GM18909 (cell line): ENCODE data around the gene MCCC1.
"Not testable (repeated sequence)": the region's sequence is repeated elsewhere in the genome, so short reads cannot be mapped to it uniquely, and the experiment has no call there.

Experiments used
- ATAC-seq: cut with Tn5 transposase; IDR thresholded peaks from one replicate; pipeline ENCODE4 v1.9.1; 2021; ENCODE audit warnings: mild to moderate bottlenecking; ENCODE audit not compliant: unreplicated experiment, poor library complexity

The MCCC1 gene

DNA sequence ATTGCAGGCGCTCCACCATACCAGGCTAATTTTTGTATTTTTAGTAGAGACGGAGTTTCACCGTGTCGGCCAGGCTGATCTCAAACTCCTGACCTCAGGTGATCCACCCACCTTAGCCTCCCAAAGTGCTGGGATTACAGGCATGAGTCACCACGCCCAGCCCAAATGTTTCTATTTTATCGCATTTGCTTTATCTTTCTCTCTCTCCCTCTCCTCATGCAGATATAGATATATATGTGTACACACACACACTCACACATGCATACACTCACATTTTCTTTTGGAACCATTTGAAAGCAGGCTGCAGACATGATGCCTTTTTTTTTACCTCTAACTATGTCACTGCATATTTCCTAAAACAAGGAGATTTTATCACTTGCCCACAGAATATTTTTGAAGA, 7.3 kb upstream of the MCCC1 start:
- no peak for ATAC-seq

DNA sequence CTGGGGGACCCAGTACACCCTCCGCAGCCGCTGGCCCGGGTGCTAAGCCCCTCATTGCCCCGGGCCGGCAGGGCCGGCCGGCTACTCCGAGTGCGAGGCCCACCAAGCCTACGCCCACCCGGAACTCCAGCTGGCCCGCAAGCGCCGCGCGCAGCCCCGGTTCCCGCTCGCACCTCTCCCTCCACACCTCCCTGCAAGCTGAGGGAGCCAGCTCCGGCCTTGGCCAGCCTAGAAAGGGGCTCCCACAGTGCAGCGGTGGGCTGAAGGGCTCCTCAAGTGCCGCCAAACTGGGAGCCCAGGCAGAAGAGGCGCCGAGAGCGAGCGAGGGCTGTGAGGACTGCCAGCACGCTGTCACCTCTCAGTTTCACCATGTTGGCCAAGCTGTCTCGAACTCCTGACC, 4.7 kb upstream of the MCCC1 start:
- not testable (repeated sequence) for ATAC-seq

DNA sequence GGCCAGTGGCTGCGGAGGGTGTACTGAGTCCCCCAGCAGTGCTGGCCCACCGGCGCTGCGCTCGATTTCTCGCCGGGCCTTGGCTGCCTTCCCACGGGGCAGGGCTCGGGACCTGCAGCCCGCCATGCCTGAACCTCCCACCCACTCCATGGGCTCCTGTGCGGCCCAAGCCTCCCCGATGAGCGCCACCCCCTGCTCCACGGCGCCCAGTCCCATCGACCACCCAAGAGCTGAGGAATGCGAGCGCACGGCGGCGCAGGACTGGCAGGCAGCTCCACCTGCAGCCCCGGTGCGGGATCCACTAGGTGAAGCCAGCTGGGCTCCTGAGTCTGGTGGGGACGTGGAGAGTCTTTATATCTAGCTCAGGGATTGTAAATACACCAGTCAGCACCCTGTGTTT, 1.7 kb upstream of the MCCC1 start:
- ATAC-seq: not testable (repeated sequence)

DNA sequence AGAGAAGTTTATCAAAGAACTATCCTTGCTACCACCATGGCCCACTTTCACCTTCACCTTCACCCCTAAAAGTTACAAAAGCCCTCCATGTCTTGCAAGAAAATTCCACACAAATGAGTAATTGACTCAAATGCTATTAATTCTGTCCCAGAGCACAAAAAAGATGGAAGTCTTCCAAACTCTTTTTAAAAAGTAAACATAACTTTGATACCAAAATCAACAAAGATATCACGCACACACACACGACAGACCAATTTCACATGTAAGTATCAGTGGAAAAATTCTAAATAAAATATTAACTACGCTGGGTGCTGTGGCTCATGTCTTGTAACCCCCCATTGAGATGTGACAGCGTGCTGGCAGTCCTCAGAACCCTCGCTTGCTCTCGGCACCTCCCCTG, 1.1 kb upstream of the MCCC1 start:
- no peak for ATAC-seq

DNA sequence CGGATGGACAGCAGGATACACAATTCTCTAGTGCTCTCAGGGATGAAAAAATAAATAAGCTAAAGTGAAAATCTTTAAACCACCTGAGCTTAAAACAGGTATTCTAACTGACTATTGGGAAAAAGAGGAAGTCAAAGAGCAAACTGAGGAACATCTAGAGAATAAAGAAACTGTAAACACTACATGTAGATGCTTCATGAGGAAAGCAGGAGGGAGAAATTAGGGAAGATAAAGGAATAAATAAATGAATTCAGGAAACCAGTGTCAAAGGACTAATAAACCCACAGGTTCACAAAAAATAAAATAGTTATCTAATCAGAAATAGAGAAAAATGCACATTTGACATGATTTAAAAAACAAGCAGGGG, 525 bp upstream of the MCCC1 start:
- no peak for ATAC-seq

DNA sequence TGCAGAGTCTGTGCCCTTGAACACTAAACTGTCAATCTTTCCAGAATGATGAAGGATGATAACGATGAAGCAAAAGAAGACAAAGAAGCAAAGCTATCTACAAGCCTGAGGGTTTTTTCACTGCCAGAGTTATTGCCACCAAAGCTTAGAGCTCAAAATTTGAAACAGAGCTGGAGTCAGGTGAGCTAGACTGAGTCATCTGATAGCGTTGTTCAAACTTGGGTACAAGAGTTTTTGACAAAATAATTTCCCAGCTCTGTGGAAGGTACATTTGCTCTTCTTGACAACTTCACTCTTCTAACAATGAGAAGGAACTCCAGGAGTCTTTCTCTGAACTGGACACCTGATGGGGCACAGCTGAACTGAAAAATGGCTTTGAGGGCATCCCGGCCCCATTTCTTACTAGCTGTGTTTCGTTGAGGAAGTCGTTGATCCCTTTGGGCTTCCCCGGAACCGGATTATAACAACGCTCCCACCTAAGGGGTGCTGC, 715 bp downstream of the MCCC1 start:
- peak; percentile 26 for ATAC-seq

DNA sequence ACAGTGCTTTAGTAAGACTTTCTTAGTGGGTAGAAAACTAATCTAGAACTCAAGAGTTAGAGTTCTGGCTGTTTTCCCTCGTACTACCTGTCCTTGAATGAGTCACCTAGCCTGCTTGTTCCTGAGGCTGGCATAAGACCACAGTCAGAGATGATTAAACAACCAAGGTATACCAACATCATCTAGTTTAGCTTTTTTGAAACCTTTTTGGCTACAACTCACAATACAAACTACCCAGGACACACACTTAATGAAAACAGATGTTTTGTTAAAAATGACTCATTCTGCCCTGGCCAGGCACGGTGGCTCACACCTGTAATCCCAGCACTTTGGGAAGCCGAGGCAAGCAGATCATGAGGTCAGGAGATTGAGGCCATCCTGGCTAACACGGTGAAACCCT, 4.6 kb downstream of the MCCC1 start:
- no peak for ATAC-seq

DNA sequence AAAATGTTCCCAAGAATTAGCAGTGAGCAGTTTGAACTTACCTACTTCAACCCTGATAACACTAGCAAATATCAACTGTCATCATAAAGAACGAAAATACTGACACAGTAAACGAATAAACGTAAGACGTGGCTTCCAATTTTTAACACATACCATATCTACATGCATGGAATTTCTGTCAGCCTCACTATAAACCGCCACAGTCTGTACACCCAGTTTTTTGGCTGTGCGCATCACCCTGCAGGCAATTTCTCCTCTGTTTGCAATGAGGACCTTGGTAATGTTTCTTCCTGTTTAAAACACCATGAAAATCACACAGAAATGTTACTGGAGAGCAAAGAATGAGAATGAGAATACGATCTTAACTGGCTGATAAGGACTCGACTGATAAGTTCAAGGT, 7.0 kb downstream of the MCCC1 start:
- ATAC-seq: no peak

DNA sequence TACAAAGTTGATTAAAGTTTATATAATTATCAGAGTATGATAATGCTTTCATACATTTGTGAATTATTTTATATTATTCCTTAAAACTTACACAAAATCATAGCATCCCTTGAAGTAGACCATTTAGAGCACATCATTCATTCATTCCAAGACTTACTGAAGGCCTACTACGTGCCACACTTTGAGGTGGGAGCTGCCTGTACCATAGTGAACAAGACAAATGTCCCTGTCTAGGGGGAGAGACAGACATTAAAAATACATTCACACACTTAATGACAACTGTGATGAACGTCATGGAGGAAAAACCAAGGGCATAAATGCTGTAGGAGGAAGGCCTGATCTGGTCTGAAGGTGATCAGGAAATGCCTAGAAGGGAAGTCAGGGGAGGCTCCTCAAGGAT, 12.1 kb downstream of the MCCC1 start:
- no peak for ATAC-seq

DNA sequence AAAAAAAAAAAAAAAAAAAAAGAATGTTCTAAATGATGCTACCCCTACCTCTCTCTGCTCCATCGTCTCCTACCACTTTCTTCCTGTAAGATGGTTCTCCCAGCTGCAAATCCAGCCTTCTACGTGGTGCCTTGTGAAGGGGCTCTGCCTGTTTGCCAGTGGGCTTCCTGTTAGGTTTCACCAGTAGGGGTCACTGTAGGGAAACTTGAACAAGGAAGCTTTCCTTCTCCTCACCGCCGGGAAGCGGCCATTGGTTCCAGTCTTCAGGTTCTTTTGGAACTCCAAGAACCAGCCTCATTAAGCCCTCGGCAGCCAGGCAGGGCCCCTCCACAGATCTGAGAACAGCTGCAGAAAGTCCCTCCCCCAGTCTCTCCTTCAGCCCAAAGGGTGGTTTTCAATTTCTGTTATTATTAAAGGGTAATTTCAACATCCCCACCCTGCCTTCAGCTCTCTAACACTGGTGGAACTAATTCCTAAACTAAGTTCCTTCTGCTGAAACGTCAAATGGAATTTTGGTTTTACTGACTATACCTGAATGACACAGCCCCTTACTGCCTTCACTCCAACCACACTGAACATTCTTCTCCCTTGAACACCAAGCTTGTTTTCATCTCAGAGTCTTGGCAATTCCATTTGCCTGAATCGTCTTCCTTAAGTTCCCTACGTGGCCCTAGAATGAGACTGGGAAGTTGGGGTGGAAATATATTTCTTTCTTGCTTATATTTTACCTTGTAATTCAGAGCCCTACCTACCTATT, 13.5 kb downstream of the MCCC1 start:
- ATAC-seq: no peak

DNA sequence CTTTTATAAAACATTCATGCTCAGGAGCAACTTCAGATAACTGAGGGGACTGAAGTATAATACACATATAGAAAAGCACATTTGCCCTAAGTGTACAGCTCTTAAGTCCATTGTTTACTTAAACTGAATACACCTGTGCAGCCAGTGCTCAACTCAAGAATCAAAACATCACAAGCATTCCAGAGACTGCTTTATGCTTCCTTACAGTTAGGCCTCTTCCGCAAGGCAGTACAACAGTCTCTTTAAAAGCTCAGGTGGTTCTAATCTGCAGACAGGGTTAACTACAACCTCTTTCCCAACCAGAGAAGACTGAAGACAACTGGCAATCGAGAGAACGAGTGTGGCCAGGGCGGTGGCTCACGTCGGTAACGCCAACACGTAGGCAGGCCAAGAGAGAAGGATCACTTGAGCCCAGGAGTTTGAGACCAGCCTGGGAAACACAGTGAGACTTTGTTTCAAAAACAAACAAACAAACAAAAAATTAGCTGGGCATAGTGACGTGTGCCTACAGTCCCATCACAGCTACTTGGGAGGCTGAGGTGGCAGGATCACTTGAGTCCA, 16.9 kb downstream of the MCCC1 start:
- ATAC-seq: no peak

DNA sequence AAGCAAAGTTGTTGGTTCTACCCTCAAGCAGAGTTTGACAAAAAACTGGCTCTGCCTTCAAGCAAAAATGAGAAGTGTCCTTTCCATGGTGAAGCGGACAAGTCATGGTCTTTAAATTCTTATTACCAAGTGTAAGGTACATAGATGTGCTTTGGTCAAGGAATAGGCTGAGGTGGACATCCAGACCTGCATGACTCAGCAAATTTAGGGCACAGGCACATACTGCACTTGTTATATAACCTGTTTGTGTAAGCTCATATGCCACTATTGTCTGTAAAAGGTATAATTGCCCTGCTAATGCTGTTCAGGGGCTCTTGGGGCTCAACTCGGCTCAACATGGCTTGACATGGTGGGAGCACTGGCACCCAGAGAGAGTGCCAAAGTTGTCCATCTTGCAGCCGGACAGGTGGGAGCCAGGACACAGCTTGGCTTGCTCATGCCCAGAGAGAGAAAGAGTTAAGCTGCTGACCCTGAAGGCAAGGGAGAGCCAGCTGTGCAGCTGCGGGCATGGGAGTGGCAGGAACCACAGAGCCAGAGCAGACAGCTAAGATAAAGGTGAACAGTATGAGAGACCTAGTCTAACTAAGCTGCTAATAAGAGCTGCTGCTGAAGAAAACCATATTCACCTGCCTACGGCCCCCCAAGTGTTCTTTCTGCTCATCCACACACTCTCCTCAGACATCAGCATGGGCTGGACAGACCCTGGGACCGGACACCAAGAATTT, 17.7 kb downstream of the MCCC1 start:
- ATAC-seq: no peak

DNA sequence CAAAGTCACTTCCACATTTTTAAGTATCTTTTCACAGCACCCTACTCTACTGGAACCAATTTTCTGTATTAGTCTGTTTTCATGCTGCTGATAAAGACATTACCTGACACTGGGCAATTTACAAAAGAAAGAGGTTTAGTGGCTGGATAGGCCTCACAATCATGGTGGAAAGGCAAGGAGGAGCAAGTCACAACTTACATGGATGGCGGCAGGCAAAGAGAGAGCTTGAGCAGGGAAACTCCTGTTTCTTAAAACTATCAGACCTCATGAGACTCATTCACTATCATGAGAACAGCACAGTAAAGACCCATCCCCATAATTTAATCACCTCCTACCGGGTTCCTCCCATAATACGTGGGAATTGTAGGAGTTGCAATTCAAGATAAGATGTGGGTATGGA, 18.7 kb downstream of the MCCC1 start:
- ATAC-seq: no peak

DNA sequence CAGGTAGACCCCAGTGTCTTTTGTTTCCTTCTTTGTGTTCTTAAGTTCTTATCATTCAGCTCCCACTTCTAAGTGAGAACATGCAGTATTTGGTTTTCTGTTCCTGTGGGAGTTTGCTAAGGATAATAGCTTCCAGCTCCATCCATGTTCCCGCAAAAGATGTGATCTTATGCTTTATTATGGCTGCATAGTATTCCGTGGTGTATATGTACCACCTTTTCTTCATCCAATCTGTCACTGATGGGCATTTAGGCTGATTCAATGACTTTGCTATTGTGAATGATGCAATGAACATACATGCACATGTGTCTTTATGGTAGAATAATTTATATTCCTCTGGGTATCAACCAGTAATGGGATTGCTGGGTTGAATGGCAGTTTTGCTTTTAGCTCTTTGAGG, 24.4 kb downstream of the MCCC1 start:
- ATAC-seq: no peak

DNA sequence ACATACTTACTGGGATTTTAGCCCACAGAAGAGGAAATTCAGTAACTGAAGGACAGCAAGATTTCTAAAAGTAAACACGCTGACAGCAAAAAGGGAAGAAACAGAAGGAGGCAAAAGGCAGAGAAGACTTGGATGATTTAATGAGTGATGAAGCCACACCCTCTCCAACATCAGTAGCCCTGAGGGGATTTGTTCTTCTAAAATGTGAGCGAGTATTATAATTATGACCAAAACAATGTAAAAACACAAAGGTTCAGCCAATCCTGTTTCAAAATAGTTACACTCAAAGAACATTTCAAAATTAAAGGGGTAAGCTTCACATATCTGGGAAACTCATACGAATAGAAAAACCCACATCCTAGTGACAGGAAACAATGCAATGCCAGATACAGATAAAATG, 25.0 kb downstream of the MCCC1 start:
- ATAC-seq: no peak

DNA sequence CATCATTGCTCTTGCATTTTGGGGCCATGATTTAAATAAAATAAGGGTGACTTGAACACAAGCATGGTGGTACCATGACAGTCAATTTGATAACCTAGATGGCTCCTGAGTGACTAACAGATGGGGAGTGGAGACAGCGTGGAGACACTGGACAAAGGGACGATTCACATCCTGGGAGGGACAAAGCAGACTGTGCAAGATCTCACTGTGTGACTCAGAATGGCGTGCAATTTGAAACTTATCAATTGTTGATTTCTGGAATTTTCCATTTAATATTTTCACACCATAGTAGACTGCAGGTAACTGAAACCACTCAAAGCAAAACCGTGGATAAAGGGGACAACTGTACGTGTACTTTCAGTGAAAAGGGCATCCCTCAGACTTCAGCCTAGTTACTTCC, 25.5 kb downstream of the MCCC1 start:
- ATAC-seq: no peak

DNA sequence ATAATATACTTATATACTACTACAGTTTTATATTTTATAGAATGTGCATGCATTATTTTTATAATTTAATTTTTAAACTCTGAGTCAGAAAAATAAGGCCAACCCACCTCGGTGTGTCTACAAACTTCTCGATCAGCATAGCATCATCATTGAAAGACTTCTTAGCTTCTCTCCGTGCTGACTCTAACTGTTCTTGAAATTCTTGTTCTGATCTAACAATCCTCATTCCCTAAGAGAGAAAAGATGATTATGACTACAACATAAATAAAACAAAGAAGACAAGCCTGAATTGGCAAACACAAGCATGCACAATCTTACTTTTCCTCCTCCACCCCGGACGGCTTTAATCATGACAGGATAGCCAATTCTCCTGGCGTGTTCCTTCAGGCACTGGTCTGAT, 28.4 kb downstream of the MCCC1 start:
- no peak for ATAC-seq

DNA sequence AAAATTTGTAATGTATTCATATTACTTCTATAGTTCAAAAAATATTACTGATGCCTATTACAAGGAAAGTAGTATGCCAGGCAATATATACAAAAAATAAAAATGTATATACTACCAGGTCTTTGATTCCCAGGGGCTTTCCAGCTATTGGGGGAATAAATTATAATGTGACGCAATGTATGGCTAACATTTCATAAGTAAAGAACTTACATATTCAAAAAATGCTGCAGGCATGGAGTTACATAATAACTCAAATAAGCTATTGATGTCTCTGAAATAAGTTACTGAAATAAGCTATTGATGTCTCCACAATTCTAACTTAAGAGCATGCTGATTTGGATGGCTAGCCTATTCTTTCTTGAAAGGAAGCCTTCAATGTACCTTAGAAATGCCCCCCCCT, 30.2 kb downstream of the MCCC1 start:
- ATAC-seq: no peak

DNA sequence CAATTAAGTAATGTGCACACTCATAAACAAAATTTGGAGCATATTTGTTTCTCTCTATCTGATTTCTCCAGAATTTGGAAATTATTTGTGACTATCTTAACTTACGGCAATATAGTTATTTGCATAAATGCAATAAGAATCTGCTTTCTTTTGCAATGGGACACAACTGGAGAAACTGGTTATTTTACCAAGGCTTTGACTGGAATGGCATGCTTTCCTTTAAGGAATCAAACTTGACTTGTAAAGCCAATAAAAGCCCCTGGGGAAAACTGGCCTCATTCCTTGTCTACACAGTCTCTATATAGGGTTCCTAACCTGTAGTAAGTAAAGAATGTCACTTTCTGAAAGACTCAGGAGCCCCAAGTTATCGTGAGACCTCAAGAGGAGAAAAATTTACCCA, 32.4 kb downstream of the MCCC1 start:
- ATAC-seq: not testable (repeated sequence)

DNA sequence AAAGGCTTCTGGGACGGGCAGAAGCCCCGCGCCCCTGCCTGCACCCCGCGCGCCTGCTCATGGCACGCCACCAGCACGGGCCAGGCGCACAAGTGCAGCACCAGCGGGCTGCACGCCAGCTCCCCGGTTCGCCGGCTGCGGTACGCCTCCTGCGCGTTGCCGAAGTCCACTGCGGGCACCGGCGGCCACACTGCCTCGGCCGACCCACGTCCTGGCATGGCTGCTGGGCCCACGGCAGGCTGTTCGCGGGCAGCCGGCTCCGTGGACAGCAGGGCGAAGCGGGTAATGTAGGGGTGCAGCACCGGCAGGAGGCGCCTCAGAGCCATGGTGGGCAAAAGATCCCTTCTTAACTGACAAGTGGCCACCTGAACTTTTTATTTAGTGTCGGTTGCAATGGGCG, 34.8 kb downstream of the MCCC1 start:
- ATAC-seq: no peak

DNA sequence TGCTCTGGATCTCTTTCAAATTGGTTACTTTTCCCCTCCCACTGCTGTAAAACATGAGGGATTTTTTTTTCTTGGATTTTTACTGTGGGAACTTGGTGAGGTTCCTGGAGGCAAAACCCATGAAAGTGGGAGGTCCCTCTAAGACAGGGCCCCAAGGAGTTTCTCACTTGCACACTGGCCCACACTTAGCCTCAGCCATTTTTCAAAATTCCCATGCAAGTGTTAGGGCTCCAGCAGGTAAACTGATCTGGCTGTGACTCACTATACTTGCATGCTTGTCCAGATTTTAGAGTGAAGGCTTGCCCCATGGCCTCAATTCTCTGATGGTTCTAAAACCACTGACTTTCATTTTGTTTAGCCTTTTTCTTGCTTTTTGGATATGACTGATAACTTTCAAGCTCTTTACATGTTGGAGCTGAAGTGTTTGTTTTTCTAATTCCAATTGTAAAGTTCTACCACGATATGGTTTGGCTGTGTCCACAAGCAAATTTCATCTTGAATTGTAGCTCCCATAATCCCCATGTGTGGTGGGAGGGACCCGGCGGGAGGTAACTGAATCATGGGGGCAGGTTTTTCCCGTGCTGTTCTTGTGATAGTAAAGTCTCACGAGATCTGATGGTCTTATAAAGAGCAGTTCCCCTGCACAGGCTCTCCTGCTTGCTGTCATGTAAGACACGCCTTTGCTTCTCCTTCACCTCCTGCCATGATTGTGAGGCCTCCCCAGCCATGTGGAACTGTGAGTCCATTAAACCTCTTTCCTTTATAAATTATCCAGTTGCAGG, 37.7 kb downstream of the MCCC1 start:
- ATAC-seq: no peak
